Activated B cell treated with CpG ODN at 0.5 μM for 24 hours (primary cell): ENCODE measurements around the gene RNF115. TPM values are rescaled to one million over a fixed set of nuclear protein-coding genes. Genes with fewer than 3 reads are reported as not detected.

Experiments used
- ATAC-seq: fragments of 200-7000 bp; cut with Tn5 transposase; one replicate; pipeline ENCODE4 v1.10.0; 2021; ENCODE audit warnings: low read depth, mild to moderate bottlenecking, moderate library complexity
- CTCF ChIA-PET: fragments of 350-600 bp; sonication (Branson Sonifier 250); formaldehyde crosslinking; loops from one replicate; lab custom pipeline; 2021; ENCODE audit warnings: antibody characterized with exemption; lab: Charles Lee
- POLR2A ChIA-PET: fragments of 350-600 bp; sonication (Branson Sonifier 250); formaldehyde crosslinking; loops from one replicate; lab custom pipeline; 2021; ENCODE audit warnings: antibody characterized with exemption; lab: Charles Lee
- DNase-seq: peaks from one replicate; pipeline ENCODE4 v3.0.0; 2022
- H3K27ac Mint-ChIP-seq: one replicate; pipeline ENCODE4 v1.8.0; 2020; ENCODE audit warnings: mixed read lengths
- H3K27me3 Mint-ChIP-seq: one replicate; pipeline ENCODE4 v1.8.0; 2021; ENCODE audit warnings: mixed read lengths
- H3K36me3 Mint-ChIP-seq: one replicate; pipeline ENCODE4 v1.8.0; 2021; ENCODE audit warnings: low read depth, mixed read lengths
- H3K4me1 Mint-ChIP-seq: one replicate; pipeline ENCODE4 v1.8.0; 2021; ENCODE audit warnings: mixed read lengths
- H3K4me3 Mint-ChIP-seq: one replicate; pipeline ENCODE4 v1.8.0; 2020; ENCODE audit warnings: mild to moderate bottlenecking, mixed read lengths
- H3K9me3 Mint-ChIP-seq: one replicate; pipeline ENCODE4 v1.8.0; 2020; ENCODE audit warnings: mixed read lengths
- CTCF ChIP-seq: fragments of 200-600 bp; IDR thresholded peaks from one replicate; pipeline ENCODE4 v1.8.0; 2022; ENCODE audit warnings: antibody characterized with exemption, mild to moderate bottlenecking
- intact Hi-C: fragments of 100-400 bp; cut with micrococcal nuclease; formaldehyde crosslinking; loops from one replicate; pipeline ENCODE4 v1.15.1; 2024
- total RNA-seq: library from RNA; stranded (reverse); gene quantifications from 2 replicates; pipeline ENCODE4 v1.2.3, GENCODE V29; 2022

The RNF115 gene
- total RNA-seq, 1 donor from 2014 or later = 19.7 TPM

DNA sequence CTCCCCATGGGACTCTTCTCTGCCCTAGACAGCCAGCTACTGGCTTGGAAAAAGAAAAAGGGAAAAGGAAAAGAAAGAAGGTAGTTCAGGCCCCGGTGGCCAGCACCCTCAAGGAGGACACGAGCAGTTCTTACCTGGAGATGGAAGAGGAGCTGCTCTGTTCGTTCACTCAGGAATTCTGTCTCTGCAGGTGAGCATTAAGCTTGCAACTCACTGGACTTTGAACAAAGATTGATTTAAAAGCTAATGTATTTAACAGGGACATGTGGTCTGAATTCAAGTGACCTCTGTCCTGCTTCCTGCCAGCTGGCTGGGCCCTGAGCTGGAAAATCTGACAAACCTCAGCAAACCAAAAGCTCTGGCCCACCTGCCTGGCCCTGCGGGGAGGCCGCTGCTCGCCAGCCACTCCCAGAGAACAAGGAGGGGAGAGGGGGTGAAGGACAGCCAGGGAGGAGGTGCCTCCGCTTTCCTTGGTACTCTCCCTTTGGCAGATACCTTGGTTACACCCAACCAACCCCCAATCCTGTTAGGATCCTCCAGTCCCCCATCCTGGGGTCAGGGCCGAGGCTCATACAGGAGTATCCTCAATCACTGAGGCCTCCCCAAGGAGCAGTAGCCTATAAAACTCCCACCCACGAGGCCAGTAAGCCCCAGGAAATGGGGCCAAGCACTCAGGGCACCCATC lies 116.6 kb downstream of the RNF115 start, which contains the start of gene PDZK1:
PDZK1 (minus strand) TSS at position 186 of the 685 bp plus-strand sequence. CDS start 19,347 bp downstream, outside the sequence.
- Mint-ChIP-seq H3K27me3 (peaks cover 2% of the 10 kb centered on the region), H3K9me3 (no peaks in the 10 kb centered on the region), H3K27ac (no peak within 1 kb of the TSS), H3K4me3 (no peak within 1 kb of the TSS), H3K36me3 (no peaks in the 10 kb centered on the region), H3K4me1 (no peaks in the 10 kb centered on the region)
- CTCF ChIA-PET = no interaction called here
- no peak for ATAC-seq
- intact Hi-C loops = no loop called here
- TF ChIP-seq CTCF = no peak
- DNase-seq = no peak
- POLR2A ChIA-PET = no interaction called here

DNA sequence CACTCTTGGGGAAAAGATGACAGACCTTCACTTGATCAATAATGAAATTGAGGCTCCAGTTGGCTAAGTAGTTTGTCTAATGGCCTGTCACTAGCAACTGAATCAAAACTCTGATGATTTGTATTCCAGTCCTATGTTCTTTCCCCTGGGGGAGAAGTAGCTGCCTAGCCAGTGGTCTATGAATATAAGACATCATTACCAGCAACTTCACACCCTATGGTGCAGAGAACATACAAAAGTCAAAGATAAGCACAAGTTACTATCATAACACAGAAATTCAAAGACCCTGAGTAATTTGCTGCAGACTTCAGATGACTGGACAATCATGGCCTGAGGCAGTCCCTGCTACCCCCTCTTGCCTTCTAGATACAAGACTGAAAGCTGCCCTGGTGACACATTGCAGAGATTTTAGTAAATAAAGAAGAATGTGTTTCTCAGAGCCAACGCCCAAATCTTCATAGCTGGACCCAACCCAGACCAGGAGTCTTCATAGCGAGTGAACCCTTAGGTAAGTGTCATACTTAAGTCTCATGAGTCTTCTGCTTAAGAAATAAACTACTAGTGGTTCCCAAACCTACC lies 117.7 kb downstream of the RNF115 start:
- H3K27me3 Mint-ChIP-seq = peaks cover 2% of the 10 kb centered on the region
- ChIA-PET POLR2A (no interaction called here), CTCF (no interaction called here)
- intact Hi-C loops = no loop called here
- H3K36me3 Mint-ChIP-seq = no peaks in the 10 kb centered on the region
- no peak for ATAC-seq
- DNase-seq = no peak
- no peak overlapping the region for H3K27ac Mint-ChIP-seq
- no peaks in the 10 kb centered on the region for H3K4me1 Mint-ChIP-seq
- no peak for TF ChIP-seq CTCF
- H3K9me3 Mint-ChIP-seq = no peaks in the 10 kb centered on the region
- H3K4me3 Mint-ChIP-seq = no peak overlapping the region

DNA sequence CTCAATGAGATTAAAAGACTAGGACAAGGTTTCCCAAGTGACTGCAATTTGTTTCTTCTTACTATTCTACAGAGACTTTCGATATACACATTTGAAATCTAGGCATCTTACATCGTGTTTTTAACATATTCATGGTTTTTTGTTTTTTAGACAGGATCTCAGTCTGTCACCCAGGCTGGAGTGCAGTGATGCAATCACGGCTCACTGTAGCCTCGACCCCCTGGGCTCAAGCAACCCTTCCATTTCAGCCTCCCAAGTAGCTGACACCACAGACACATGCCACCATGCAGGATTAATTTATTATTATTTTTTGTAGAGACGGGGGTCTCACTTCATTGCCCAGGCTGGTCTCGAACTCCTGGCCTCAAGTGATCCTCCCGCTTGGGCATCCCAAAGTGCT lies 118.3 kb downstream of the RNF115 start:
- no peaks in the 10 kb centered on the region for H3K36me3 Mint-ChIP-seq
- H3K9me3 Mint-ChIP-seq = no peaks in the 10 kb centered on the region
- no peaks in the 10 kb centered on the region for H3K4me1 Mint-ChIP-seq
- intact Hi-C loops = no loop called here
- ChIA-PET POLR2A (no interaction called here), CTCF (no interaction called here)
- ATAC-seq (no peak), DNase-seq (no peak)
- no peaks in the 10 kb centered on the region for H3K27me3 Mint-ChIP-seq
- no peak overlapping the region for H3K27ac Mint-ChIP-seq
- H3K4me3 Mint-ChIP-seq = no peak overlapping the region
- TF ChIP-seq CTCF = no peak

DNA sequence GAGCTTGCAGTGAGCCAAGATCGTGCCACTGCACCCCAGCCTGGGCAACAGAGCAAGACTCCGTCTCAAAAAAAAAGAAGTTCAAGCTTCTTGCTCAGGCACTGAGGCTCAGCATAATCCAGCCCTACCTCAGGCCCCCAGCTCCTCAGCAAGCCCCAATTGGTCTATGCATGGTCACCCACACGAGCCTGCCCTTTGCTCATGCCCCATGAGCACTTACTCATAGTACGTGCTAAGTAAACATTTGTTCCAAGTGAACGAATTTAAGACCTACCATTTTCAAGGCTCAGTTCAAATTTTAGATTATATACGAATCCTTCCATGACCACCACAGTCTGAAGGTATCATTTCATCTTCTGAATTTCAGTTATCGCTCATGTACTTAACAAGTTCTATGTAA lies 121.1 kb downstream of the RNF115 start:
- Mint-ChIP-seq H3K4me1 (no peaks in the 10 kb centered on the region), H3K4me3 (no peak overlapping the region)
- DNase-seq = no peak

More for the DNA sequence above, 121.1 kb downstream of the RNF115 start:
- no peak for ATAC-seq
- H3K9me3 Mint-ChIP-seq = no peaks in the 10 kb centered on the region
- H3K36me3 Mint-ChIP-seq = no peaks in the 10 kb centered on the region
- H3K27me3 Mint-ChIP-seq = no peaks in the 10 kb centered on the region
- TF ChIP-seq CTCF = no peak
- H3K27ac Mint-ChIP-seq = no peak overlapping the region
- intact Hi-C loops = no loop called here
- ChIA-PET CTCF (interaction anchor here (1.4 kb wide), 1 partner anchor 18 kb away, joined by 4 read pairs; no protein-coding TSS in a partner anchor), POLR2A (no interaction called here)
